HG03066 (cell line): ENCODE data around the gene GALNS.
A peak's percentile ranks its signal among the peaks of the same experiment; 100 is the strongest.

ENCODE experiments used
- ATAC-seq: cut with Tn5 transposase; IDR thresholded peaks from one replicate; pipeline ENCODE4 v1.9.1; 2021; ENCODE audit warnings: low read depth; ENCODE audit not compliant: unreplicated experiment

The GALNS gene

DNA sequence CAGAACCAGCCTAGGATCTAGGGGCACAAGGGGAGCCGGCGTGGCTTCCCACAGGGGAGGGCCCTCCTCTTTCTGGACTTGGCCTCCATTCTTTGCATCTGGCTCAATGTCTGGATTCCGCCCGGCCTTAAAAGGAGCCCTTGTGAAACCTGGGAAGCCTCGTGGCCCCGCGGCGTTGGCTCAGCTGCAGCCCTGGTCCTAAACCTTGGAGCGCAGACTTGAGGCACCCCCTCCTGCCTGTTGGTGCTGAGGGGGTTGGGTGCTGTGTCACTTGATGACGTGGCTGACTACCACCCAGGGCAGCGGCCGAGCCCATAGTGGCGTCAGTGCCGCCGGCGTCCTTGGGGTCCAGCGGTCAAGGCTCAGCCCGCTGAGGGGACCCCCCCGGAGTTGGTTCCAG is 4.6 kb upstream of the GALNS start:
- ATAC-seq: no peak

DNA sequence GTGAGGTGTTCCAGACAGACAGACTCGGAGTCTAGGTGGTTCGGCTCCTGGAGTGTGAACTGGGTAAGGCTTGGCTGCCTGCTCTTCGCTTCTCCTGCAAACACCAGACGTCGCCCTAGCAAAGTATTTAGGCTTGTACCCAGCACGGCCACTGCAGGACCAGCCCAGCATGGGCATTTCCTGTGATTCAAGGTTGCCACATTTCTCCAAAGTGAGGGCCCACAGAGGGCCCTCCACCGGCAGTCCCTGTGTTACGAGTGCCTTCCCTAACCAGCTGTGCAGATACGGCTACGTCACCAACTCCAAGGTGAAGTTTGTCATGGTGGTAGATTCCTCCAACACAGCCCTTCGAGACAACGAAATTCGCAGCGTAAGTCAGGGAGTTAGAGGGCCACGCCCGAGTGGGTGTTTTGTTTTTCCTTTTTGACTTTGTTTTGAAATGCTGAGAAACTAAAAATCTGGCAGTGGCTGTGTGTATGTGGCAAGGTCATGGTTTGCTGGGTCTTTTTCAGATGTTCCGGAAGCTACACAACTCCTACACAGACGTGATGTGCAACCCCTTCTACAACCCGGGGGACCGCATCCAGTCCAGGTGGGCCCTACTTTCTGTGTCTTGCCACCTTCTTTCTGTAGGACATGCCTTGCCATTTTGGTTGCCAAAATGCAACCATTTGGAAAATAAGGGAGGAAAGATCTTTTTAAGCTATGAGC is 2.8 kb upstream of the GALNS start:
- no peak for ATAC-seq

DNA sequence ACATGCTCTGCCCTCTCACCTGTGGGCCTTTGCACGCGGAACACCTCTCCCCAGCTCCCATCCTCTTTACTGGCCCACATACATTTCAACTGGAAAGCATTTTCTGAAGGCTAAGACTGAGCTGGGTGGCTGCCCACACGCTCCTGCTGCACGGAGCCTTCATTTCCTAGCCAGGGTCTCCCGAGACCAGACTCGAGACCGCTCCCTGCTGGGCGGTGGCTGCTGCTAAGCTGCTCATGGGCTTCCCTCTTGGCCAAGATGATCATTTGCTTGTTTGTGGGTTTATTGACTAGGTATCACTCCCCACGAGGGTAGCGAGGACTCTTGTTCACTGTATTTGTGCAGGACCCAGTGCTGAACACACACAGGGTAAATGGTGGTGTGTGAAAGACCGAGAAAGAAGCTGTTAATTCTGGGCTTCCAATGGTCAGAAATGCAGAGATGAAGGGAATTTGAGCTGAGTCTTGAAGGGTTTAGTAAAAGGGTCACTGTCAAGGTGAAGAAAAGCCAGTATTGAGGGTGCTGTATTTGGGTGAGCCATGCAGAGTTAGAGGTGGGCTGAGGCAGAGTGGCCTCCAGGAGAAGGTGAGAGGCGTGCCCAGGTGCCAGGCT is 1.1 kb upstream of the GALNS start:
- ATAC-seq: peak; percentile 50

DNA sequence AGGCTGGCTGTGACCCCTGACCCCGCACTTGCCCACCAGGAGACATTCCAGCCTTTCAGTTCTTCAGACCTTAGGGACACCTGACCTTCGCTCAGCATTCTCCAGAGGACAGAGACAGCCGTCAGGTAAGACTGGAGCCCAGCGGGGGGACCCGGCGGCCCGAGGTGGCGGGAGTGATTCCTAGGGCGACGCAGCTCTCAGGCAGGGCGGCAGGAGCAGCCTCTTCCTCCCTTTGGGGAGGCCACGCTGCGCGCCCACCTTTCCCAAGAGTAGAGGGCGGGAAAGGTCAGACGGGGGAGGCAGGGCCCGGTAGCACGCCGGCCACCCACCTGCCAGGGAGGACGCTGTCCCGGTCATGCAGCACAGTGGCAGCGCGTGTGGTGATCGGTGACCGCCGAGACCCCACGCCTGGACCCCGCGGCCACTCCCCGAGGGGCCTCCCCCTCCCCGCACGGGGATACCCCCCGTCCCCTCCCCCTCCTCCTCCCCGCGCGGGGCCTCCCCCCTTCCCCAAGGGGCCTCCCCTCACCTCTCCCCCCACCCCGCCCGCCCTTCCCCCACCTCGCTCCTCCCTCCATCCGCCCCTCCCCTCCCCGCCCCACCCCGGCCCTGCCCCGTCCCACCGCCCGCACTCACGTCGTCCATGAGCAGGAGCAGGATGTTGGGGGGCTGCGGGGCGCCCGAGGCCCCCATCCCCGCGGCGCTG is 472 bp downstream of the GALNS start:
- no peak for ATAC-seq

DNA sequence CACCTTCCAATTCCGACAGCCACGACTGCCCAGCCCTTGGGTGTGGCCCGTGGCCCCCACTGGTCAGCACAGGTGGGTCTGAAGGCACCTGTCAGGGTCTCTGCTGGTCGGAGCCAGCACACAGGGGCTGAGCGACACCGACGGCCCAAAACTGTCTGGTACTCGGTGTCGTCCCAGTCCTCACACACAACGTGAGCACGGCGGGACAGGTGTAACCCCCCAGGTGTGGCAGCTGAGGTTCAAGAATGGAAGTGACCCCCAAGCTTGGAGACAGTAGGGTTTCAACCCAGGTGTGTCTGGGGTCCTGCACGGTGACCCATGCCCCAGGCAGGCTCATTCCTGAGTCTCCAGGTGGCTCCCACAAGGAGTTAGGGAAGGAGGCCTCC is 1.0 kb downstream of the GALNS start:
- no peak for ATAC-seq

DNA sequence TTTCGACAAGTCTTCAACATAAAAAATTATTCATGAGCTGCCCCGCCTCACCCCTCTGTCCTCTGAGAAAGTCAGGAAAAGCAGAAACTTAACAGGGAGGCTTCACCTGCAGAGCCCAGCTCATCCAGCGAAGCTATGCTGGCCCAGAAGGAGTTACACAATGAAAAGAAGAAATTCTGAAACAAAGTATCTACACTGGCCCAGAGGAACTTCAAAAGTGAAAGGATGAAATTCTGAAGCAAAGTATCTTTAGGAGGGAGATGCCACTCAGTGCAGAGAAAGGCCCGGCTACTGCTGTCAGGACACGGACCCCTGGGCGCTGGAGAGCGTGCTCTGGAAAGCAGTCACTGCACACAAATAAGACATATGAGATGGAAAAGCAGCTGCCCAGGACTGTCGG is 1.6 kb downstream of the GALNS start:
- ATAC-seq: no peak

DNA sequence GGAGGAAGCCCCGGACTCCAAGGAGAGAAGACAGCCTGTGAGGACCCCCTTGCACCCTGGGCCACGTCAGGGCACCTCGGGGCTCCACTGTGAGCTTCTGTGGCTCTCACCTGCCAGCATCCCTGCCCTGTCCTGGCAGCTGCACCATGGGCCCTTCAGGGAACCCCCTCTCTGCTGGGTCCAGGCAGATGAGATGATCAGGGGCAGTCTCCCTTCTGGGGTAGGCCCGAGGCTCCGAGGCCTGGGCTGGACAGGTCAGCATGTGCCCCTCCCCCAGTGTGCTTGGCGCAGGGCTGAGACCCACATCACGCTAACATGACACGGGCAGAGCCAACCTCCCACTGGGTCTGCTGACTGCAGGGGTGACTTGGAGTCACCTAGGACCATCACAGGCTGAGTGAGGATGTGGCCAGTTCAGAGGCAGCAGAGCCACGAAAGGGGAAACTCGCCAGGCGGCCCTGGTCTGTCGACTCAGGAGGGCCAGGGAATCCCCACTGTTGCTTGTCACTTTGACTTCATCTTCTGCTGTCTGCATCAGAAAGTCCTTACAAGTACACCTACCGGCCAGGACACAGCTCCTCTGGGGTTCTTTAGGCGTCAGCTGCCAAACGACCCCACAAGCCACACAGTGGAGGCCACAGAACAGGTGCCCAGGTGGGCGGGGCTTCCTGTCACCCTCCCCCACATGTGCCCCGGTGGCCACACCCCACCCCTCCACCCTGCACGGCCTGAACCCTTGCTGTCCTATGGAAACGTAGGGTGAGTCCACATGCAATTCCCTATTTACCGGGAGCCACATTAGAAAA is 2.2 kb downstream of the GALNS start:
- ATAC-seq: no peak

DNA sequence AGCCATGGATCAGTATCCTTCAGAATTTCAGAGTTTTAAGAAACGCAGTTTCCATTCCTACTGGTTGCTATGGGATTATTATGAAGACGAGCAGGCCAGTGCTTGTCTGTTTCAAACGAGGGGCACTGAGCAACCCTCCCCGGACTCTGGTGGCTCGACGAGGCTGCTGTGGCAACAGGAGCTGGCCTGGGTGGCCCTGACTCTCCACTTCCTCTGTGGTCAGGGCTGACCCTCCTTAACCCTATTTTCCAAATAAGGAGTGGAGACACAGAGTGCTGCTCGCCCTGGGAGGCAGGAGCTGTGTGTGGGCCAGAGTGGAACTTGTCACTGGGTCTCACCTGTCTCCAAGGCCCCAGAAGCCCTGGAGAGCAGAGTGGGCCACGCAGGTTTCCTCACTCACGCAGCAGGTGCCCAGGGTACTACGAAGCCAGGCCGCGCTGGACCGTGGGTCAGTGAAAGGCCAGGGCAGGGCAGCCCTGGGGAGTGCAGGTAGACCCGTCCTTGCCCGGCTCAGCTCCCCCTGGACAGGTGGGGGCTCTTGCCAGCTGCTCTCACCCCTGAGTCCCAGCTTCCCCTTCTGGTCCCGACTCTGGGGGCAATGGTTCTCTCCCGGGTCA is 3.3 kb downstream of the GALNS start:
- ATAC-seq: no peak

DNA sequence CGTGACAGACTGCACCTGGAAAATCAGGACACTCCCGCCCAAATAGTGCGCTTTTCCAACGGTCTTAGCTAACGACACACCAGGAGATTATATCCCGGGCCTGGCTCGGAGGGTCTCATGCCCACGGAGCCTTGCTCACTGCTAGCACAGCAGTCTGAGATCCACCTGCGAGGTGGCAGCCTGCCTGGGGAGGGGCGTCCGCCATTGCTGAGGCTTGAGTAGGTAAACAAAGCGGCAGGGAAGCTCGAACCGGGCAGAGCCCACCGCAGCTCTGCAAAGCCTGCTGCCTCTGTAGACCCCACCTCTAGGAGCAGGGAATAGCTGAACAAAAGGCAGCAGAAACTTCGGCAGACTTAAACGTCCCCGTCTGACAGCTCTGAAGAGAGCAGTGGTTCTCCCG is 5.1 kb downstream of the GALNS start:
- ATAC-seq: no peak

DNA sequence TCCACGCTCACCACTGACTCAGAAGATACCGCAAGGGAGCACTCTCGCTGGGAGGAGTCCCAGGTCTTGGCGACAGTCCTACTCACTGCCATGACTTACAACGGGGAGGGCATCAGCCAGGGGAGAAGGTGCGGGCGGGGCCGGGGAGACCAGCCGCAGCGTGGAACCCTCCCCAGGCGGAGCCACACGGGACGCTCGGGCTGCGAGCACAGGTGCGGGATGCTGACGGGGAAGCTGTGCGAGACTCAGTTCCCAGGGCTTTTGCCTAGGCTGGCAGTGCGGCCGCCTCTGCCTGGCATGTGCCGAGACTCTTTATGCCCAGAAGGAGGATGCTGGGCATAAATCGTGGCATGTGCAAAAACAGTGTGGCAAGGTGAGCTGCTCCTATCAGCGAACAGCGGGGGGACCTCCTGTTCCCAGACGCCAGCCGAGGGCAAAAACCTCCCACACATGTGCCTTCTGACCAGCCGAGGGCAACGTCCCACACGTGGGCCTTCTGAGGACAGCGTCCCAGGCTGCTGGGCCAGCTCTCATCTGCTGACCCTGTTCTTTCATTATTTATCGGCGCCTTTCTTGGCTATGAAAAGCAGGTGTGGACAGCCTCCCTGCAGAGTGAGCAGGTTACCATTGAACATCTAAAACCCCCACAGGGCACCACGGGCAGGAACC is 6.1 kb downstream of the GALNS start:
- no peak for ATAC-seq

DNA sequence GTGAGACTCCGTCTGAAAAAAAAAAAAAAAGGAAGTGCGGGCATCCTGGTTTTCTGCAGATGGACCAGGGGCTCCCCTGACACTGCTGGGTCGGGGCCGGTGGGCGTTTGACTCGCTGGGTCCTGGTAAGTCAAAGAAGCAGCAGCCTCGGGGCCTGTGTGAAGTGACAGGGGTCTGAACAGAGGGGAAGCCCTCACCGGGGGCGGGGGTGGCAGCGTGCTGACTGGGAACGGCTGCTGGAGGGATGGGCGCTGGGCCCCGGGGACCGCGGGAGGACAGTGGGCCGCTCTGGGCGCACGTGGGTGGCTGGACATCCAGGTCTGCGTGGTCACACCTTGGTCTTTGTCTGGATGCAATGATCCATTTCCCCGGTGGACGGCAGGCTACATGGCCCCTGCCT is 8.2 kb downstream of the GALNS start:
- no peak for ATAC-seq

DNA sequence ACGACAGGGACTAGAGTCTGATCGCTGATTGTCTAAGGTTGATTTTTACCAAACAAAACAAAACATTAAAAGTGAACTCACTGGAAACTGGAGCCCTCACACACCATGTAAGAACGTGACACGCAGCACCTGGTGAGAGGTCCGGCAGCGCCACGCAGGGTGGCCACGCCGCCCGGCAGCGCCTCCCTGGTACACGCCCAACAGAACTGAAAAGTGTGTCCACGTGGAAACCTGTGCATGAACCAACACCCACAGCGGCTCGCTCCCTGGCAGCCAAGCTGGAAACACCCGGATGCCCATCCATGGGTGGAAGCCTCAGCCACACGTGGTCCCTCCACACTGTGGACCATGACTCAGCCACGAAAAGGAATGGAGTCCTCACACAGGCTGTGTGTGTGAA is 9.1 kb downstream of the GALNS start:
- ATAC-seq: no peak

DNA sequence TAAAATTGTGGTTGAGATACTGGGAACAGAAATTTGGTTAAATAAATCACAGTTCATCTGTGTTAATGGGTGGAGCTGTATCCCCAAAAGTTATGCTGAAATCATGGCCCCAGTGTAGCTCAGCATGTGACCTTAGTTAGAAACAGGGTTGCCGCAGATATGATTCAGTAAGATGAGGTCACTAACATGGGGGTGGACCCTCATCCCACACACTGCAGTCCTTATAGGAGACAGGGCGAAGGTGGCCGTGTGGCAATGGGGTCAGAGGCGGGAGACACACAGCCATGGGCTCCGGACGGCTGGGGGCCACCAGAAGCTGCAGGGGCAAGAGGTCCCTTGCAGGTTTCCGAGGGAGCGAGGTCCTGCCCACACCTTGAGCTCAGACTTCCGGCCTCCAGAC is 10.7 kb downstream of the GALNS start:
- no peak for ATAC-seq

DNA sequence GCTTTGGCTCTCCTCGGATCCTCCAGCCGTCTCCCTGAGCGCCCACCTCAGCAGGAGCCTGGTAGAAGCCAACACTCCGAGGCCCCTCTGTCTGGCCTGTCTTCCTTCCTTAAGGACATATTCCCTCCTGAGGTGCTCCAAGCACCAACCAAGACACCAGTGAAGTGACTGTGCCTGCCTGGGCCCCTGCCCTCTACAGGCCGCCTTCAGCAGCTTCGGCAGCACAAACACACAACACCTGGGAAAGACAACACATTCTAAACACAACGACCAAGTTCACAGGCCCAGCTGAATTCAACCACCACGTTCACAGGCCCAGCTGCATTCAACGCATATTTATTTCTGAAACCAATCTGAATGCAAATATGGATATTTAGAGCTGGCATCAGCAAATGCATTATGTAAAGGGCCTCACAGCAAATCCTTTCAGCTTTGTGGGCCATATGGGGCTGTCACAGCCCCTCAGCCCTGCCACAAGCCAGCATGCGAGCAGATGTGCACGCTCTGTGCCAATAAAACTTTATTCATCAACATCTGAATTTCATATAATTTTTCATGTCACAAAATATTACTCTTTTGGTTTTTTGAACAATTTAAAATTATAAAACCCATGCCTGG is 12.2 kb downstream of the GALNS start:
- no peak for ATAC-seq

DNA sequence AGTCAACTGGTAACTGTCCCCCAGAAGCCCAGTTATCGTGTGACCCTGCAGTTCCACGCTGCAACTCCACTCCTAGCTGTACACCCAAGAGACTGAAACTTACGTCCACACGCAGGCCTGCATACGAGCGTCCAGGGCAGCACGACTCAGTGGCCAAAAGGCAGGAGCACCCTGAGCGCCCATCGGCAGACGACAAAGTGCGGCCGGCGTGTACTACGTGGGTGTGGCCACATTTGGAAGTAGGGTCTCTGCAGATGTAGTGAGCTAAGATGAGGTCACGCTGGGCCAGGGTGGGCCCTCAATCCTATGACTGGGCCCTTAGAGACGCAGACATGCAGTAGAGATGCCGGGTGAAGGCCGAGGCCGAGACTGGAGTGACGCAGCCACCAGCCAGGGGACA is 13.5 kb downstream of the GALNS start:
- no peak for ATAC-seq

DNA sequence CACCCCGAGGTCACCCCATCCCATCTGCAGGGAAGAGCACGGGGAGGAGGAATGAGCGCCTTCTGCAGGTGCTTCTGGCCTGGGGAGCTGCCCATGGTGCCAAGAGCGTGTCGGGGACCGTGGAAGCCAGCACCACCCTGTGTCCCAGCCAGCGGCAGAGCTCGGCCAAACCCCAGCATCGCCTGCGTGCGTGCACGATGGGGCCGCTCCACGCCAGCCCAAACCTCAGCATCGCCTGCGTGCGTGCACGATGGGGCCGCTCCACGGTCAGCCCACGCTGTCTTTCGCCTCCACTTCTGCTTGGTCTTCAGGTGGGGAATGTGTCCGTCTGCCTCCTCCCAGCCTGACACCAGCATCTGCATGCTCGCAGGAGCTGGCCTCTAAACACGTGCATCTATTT is 13.9 kb downstream of the GALNS start:
- no peak for ATAC-seq

DNA sequence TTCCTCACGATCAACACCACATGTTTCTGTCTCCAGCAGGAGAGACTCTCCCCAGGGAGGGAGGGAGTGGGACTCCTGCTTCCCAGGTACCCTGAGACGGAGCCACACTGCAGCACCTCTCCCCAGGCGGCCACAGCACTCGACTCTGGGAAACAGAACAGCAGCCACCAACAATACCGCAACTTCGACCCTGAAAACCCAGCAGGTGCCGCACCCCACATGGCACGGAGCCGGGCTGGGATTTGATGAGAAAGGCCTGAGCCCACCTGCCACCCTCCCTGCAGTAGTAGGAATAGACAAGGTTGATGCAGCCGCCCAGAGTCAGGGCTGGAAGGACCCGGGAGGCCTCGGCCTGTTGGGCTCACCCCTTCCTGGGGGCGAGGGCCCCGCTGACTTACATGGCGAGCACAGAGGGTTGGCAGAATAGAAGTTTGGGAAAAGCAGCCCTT is 14.4 kb downstream of the GALNS start:
- no peak for ATAC-seq

DNA sequence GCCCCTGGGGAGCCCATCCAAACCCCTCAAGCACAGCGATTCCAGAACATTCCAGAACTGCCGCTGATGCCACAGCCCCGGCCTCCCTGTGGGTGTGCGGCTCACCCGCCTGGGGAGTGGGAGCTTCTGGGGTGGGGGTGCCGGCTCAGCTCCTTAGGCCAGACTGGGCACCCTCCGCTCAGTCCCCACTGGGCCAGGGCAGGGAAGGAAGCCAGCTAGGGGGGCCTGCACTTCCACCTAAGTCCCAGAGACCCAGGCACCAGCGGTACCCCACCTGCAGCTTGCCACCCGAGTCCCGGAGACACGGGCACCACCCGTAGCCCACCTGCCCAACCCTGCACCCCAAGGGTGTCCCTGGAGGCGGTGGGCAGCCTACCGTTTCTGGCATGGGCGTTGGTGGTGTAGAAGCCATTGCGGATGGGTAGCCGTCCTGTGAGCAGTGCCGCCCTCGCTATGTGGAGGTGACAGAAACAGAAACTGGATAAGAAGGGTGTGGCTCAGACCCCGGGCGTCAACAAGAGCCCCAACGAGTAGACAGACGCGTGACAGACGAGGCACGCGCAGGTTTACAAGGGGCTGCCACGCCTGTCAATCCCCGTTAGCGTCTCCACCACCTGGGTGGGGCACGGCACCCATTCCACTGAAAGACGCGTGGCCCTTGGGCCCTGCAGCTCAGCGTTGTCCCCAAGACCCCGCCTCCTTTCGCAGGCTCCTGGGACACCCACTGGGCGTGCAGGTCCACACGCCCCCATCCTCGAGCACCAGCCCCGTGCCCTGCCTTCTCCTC is 15.0 kb downstream of the GALNS start:
- no peak for ATAC-seq

DNA sequence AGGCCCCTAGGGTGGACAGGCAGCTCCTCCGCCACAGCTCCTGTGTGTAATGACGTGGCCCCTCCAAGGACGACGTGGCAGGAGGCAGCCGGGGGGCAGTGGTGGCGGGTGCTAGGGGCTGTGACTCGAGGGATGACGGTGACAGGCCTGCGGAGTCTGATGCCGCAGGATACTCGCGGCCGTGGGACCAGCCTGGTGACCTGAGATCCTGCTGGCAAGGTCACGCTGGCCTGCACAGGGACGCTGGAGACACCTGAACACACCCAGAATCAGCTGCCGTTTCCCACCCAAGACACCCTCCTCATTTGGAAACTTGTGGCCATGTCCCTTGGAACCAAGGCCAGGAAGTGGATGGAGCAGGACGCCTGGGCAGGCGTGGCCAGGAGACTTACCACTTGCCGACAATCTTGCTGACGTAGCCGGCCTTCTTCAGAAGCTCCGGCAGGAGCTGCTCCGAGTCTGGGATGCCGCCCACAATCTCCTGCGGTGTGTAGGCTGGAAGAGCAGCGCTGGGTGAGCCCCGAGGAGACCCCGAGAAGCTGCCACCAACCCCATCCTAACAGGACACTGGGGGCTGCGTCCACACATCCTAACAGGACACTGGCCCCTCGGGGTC is 16.0 kb downstream of the GALNS start:
- no peak for ATAC-seq
